Effector memory CD8-positive, alpha-beta T cell (primary cell): ENCODE measurements around the gene SCLY.

Experiments used
- ATAC-seq: fragments of 150-1000 bp; cut with Tn5 transposase; replicated peaks from 2 replicates; pipeline ENCODE4 v1.10.0; 2021; ENCODE audit warnings: mild to moderate bottlenecking, moderate library complexity
- DNase-seq, 3 experiments: peaks; one replicate each; pipeline ENCODE4 v3.0.0; 2021
- H3K27ac Mint-ChIP-seq, 2 donors: one replicate each; pipeline ENCODE4 v1.8.0; 2022; ENCODE audit warnings: mild to moderate bottlenecking in 2 of 2, mixed read lengths in 2 of 2, moderate library complexity in 2 of 2
- H3K27me3 Mint-ChIP-seq, 2 donors: one replicate each; pipeline ENCODE4 v1.8.0; 2022; ENCODE audit warnings: mixed read lengths in 2 of 2
- H3K36me3 Mint-ChIP-seq: one replicate; pipeline ENCODE4 v1.8.0; 2022; ENCODE audit warnings: mild to moderate bottlenecking, moderate library complexity, mixed read lengths; ENCODE audit not compliant: insufficient read depth
- H3K4me1 Mint-ChIP-seq, 2 donors: one replicate each; pipeline ENCODE4 v1.8.0; 2022; ENCODE audit warnings: low read depth in 2 of 2, mixed read lengths in 2 of 2
- H3K4me3 Mint-ChIP-seq, 2 donors: one replicate each; pipeline ENCODE4 v1.8.0; 2022; ENCODE audit warnings: mild to moderate bottlenecking in 2 of 2, mixed read lengths in 2 of 2, moderate library complexity in 2 of 2
- H3K9me3 Mint-ChIP-seq, 2 donors: one replicate each; pipeline ENCODE4 v1.8.0; 2022; ENCODE audit warnings: mixed read lengths in 2 of 2

Gene SCLY

GRCh38 chr2:238099714-238100048 is 38.9 kb downstream of the SCLY start:
- DNase-seq (no peak), ATAC-seq (no peak)
- Mint-ChIP-seq H3K4me1 (peaks cover 0 to 4% of the 10 kb centered on the region in 2 donors), H3K27me3 (no peaks in the 10 kb centered on the region), H3K9me3 (no peaks in the 10 kb centered on the region), H3K27ac (no peak overlapping the region), H3K4me3 (no peak overlapping the region), H3K36me3 (peaks cover 1% of the 10 kb centered on the region)

DNA sequence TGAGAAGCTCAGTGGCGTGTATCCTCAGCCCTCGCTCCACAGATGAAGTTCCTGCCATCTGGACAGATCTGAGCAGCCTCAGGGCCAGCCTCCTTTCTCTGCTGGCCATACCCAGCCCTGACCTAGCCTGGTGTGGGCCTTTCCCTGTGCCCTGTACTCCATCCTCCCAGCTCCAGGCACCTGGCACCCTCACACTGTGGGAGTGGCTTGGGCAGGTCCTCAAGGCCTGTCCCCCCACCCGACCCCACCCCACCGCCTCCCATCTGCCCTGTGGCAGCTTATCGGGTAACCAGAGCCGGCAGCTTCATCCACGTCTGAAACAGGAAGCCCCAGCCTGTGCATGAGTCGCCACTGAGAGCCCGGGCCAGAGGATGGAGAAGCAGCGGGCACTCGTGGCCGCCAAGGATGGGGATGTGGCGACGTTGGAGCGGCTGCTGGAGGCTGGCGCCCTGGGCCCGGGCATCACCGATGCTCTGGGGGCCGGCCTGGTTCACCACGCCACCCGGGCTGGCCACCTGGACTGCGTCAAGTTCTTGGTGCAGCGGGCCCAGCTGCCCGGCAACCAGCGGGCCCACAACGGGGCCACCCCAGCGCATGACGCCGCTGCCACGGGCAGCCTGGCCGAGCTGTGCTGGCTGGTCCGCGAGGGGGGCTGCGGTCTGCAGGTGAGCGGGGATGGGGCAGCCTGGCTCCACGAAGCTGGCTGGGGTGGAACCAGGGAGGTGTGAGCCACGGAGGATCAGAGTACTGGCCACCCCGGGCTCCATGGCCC is 39.4 kb downstream of the SCLY start, which contains the start of gene ESPNL:
Gene ESPNL, plus strand, starts transcription at position 292 of the 772 bp plus-strand sequence. Its CDS starts 80 bp downstream, at position 372.
- H3K36me3 Mint-ChIP-seq = no peaks in the 10 kb centered on the region
- H3K4me1 Mint-ChIP-seq = peaks cover 0 to 4% of the 10 kb centered on the region in 2 donors
- H3K27ac Mint-ChIP-seq = no peak within 1 kb of the TSS
- no peaks in the 10 kb centered on the region for H3K9me3 Mint-ChIP-seq
- ATAC-seq = no peak
- H3K4me3 Mint-ChIP-seq = no peak within 1 kb of the TSS
- DNase-seq = no peak
- H3K27me3 Mint-ChIP-seq = no peaks in the 10 kb centered on the region

DNA sequence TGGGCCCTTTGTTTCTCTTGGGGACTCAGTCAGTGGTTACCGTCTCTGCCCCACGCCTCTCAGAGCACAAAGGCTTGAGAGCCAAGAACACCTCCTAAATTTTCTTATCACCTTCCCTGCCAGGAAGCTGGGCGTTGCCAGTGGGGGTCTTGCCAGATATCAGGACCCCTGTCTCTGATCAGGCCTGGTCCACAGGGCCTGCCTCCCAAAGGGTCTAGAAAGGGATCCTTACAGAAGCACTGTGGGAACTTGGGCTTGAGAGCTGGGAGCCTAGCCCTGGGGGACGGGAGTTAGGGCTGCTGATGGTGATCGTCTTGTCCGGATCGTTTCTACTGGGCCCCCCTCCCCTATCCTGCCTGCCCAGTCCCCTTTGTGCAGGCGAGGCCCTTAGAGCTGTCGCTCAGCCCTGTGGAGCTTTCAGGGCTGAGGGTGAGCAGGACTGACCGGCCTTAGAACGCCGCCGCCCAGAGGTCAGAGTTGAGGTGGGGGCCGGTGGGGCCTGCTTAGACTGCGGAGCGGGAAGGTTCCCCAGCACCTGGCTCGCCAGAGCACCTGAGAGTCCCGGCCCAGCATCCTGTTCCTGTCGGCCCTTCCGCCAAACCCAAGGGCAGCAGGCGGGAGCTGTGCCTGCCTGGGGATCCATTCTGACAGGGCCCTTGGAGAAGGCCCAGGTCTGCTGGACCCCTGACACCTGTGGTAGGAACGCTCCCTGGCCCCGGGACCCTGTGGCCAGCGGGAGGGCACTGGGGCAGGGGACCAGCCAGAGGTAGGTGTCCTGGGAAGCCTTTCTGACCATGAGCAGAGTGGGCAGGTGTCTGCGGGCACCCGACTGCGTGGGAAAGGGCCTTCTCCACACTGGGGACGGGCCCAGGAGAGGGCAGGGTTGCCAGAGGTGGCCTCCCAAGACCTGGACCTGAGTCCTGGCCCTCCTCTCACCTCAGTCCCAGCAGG is 40.3 kb downstream of the SCLY start:
- Mint-ChIP-seq H3K27me3 (no peaks in the 10 kb centered on the region), H3K4me3 (no peak overlapping the region), H3K36me3 (no peaks in the 10 kb centered on the region), H3K9me3 (no peaks in the 10 kb centered on the region), H3K27ac (no peak overlapping the region), H3K4me1 (peaks cover 0 to 4% of the 10 kb centered on the region in 2 donors)
- DNase-seq = no peak
- no peak for ATAC-seq

- DNase-seq (no peak), ATAC-seq (no peak)
- Mint-ChIP-seq H3K27ac (no peak overlapping the region), H3K9me3 (no peaks in the 10 kb centered on the region), H3K27me3 (no peaks in the 10 kb centered on the region), H3K4me3 (no peak overlapping the region), H3K4me1 (peaks cover 0 to 4% of the 10 kb centered on the region in 2 donors), H3K36me3 (no peaks in the 10 kb centered on the region)
Observed at GRCh38 chr2:238101891-238102841, 41.4 kb downstream of the SCLY start.

GRCh38 chr2:238102865-238103264 is 42.1 kb downstream of the SCLY start:
- Mint-ChIP-seq H3K4me1 (peaks cover 4 to 5% of the 10 kb centered on the region in 2 donors), H3K27ac (no peak overlapping the region), H3K4me3 (no peak overlapping the region), H3K36me3 (no peaks in the 10 kb centered on the region), H3K9me3 (no peaks in the 10 kb centered on the region), H3K27me3 (no peaks in the 10 kb centered on the region)
- DNase-seq = no peak
- ATAC-seq = no peak

- Mint-ChIP-seq H3K27me3 (no peaks in the 10 kb centered on the region), H3K9me3 (no peaks in the 10 kb centered on the region), H3K4me1 (peaks cover 4 to 5% of the 10 kb centered on the region in 2 donors), H3K4me3 (no peak overlapping the region), H3K27ac (no peak overlapping the region), H3K36me3 (no peaks in the 10 kb centered on the region)
- ATAC-seq (no peak), DNase-seq (no peak)
Observed at GRCh38 chr2:238103465-238104225, 42.8 kb downstream of the SCLY start.

DNA sequence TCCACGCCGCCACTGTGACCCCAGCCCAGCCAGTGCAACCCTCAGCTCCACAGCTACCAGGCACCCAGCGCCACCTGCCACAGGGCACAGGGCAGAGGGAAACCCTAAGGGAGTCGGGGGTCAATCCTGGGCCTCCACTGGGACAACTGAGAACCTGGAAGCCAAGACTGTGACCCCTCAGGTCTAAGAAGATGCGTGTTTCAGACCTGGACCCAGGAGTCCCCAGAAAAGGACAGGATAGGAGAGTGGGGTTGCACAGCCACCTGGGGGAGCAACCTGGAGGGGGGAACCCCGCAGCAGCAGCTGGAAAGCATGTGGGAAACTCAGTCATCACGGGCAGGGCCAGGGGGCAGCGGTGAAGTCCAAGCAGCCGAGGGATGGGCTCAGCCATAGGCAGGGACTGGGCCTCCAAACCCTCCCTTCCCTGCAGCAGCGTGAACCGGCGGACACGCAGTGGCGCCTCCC is 43.5 kb downstream of the SCLY start:
- Mint-ChIP-seq H3K9me3 (no peaks in the 10 kb centered on the region), H3K27ac (no peak overlapping the region), H3K36me3 (no peaks in the 10 kb centered on the region), H3K27me3 (no peaks in the 10 kb centered on the region), H3K4me1 (peaks cover 4 to 5% of the 10 kb centered on the region in 2 donors), H3K4me3 (no peak overlapping the region)
- DNase-seq = no peak
- no peak for ATAC-seq

GRCh38 chr2:238104691-238105371 is 44.0 kb downstream of the SCLY start:
- no peak for DNase-seq
- H3K27me3 Mint-ChIP-seq = no peaks in the 10 kb centered on the region
- peaks cover 4 to 5% of the 10 kb centered on the region in 2 donors for H3K4me1 Mint-ChIP-seq
- H3K9me3 Mint-ChIP-seq = no peaks in the 10 kb centered on the region
- ATAC-seq = no peak
- no peaks in the 10 kb centered on the region for H3K36me3 Mint-ChIP-seq
- no peak overlapping the region for H3K4me3 Mint-ChIP-seq
- H3K27ac Mint-ChIP-seq = no peak overlapping the region

DNA sequence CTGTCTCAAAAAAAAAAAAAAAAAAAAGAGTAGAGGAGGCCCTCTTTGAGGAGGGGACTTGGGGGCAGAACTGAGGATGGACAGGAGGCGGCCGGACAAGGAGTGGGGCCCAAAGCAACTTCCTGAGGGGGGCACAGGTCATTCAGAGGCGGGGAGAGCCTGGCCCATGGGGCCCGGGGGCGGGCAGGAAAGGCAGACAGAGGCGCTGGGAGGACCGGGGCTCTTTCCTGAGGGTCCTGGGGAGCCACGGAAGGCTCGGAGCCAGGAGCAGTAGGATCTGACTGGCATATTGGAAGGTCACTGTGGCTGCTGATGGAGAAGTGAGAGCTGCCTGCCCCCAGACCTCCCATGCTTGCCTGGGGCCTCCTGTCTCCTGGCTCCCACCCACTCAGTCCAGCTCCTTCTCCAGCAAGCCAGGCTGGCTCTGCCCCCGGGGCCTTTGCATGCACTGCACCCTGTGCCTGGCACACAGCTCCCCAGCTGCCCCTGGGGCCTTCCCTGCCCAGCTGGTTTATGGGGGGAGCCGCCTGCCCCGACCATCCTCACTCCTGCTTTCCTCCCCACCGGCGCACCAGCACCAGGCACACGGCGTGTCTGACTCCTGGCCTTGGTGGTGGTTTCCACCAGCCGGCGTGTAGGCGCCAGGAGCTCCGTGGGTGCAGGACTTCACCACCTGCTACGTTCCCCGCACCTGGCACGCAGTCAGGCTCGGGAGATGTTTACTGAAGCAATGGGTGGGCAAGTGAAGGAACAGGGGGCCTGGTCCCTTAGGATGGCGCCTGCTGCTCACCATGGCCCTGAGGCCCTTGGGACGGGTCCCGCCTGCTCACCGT is 44.9 kb downstream of the SCLY start:
- Mint-ChIP-seq H3K27ac (no peak overlapping the region), H3K27me3 (no peaks in the 10 kb centered on the region)
- no peak for DNase-seq

DNA sequence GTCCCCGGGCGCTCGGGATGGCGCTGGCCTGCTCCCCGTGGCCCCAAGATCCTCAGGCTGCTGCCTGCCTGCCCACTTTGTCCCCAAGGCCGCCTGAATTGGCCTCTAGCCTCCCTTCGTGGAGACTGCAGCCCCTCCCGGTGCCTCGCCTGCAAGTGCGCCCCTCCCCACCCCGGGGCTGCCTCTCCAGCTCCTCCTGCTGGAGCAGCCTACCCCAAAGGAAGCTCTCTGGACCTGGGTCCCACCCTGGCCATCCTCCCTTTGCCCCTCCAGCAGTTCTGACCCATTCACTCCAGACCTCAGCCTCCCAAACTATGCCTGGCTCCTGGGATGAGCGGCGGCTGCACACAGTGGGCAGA is 45.5 kb downstream of the SCLY start:
- DNase-seq = no peak

More for the DNA sequence above, 44.9 kb downstream of the SCLY start:
- no peak for ATAC-seq
- H3K36me3 Mint-ChIP-seq = no peaks in the 10 kb centered on the region
- H3K4me3 Mint-ChIP-seq = no peak overlapping the region
- no peaks in the 10 kb centered on the region for H3K9me3 Mint-ChIP-seq
- peaks cover 4 to 5% of the 10 kb centered on the region in 2 donors for H3K4me1 Mint-ChIP-seq

DNA sequence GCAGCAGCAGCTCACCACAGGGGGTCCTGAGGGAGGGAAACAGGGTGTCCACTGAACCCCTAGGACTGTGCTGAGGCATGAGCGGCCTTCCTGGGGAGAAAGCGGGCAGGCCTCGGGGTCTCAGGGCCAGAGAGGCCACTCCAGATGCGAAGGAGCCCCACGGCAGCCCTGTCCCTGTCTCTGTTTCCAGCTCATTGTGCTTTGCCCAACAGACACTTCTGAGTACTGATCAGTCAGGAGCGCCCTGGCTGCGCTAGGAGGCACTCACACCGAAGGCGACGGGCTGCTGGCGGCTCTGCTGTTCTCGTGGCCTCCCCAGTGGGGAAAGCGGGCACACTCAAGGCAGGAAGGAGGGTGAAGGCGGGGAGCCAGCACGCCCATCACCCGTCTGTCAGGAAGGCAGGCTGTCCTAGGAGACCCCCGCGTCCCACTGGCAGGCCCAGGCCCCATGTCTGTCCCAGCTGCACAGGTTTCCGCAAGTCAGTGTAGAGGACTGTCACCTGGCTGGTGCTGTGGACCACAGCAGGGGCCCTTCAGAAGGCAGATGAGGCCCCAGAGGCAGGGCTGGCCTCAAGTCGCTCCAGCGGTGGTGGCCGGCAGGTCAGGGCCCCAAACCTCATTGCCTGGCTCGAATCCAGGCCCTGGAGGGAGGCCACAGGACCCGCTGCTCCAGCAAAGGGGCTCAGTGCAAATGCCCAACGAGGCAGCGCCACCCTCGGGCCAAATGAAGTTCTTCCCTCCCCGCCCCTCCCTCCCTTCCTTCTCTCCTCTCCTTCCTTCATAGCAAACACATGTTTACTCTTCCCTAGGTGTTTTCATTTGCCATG is 46.1 kb downstream of the SCLY start:
- ATAC-seq (no peak), DNase-seq (no peak)
- peak overlapping the region in 1 of 2 donors; percentile 59 for H3K27ac Mint-ChIP-seq

More for the DNA sequence above, 45.5 kb downstream of the SCLY start:
- H3K27me3 Mint-ChIP-seq = no peaks in the 10 kb centered on the region
- peaks cover 4 to 5% of the 10 kb centered on the region in 2 donors for H3K4me1 Mint-ChIP-seq
- no peak for ATAC-seq
- H3K27ac Mint-ChIP-seq = peak overlapping the region in 1 of 2 donors; percentile 49
- no peak overlapping the region for H3K4me3 Mint-ChIP-seq
- no peaks in the 10 kb centered on the region for H3K9me3 Mint-ChIP-seq
- no peaks in the 10 kb centered on the region for H3K36me3 Mint-ChIP-seq

More for the DNA sequence above, 46.1 kb downstream of the SCLY start:
- peaks cover 4 to 5% of the 10 kb centered on the region in 2 donors for H3K4me1 Mint-ChIP-seq
- H3K27me3 Mint-ChIP-seq = no peaks in the 10 kb centered on the region
- H3K4me3 Mint-ChIP-seq = no peak overlapping the region
- no peaks in the 10 kb centered on the region for H3K9me3 Mint-ChIP-seq
- no peaks in the 10 kb centered on the region for H3K36me3 Mint-ChIP-seq
